ENCODE results near the gene CAPN1. TPM values are rescaled to one million over a fixed set of nuclear protein-coding genes. Genes with fewer than 3 reads are reported as not detected.
A peak's percentile ranks its signal among the peaks of the same experiment; 100 is the strongest.

The CAPN1 gene
- total and polyA plus RNA-seq, 2 of the 13 experiments (the other 11 are each of a cell fraction or from before 2014, with no cell fraction given): 57.3 to 82.6 TPM

DNA sequence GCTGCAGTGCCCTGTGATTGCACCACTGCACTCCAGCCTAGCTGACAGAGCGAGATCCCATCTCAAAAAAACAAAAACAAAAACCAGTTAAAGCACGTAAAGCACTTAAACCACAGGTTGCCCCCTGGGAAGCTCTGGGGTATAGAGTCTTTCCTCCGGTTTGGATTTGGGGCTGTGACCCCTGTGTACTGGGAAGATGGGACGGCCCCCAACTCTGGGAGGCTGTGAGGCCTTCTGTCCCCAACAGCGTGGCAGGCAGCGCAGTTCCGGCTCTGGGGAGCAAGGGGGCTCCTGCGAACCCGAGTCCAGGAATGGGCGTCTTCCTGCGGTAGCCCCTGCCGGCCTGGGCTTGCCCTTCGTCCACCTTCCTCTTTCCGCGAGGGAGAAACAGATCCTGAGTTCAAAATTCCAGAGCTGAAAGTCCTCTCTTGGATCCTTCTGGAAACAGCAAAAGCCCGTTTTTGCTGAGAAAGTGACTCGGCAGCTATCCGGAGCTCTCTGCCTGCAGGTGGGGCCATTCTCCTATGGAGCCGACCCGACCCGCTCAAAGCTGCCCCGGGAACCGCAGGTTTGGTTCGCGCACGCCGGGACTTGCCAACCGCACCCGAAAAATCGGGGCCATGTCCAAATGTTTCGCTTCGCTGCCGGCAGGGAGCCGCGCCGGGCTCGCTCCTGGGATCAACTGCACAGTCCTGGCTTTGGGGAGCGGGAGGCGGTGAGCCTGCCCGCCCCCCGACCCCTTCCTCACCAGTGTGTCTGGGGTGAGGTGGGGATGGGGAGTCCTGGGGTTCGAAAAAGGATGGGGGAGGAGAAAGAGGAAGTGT, 43.8 kb downstream of the CAPN1 start (continued):
- TF ChIP-seq CHD4 (IDR thresholded peaks at IDR 0.05; ENCODE audit: borderline replicate concordance, low read length) (no peak), FOXO1 (CRISPR knock-in tag; IDR thresholded peaks at IDR 0.05) (0 out of 2 replicates have a peak, but pooled peaks have one; percentile 1), U2AF1 (optimal IDR thresholded peaks at IDR 0.05; ENCODE audit: low read depth, low read length) (peak; percentile 37), ZNF790 (CRISPR knock-in tag; IDR thresholded peaks at IDR 0.05; ENCODE audit: borderline replicate concordance) (0 out of 2 replicates have a peak, but pooled peaks have one; percentile 24), GPN1 (CRISPR knock-in tag; IDR thresholded peaks at IDR 0.05; ENCODE audit: borderline replicate concordance) (no peak), RFXAP (CRISPR knock-in tag; IDR thresholded peaks at IDR 0.05; ENCODE audit: borderline replicate concordance) (peak; percentile 71; the same call in 1 of the 2 replicates), MEF2D (CRISPR knock-in tag; IDR thresholded peaks at IDR 0.05) (no peak), CENPT (CRISPR knock-in tag; IDR thresholded peaks at IDR 0.05; ENCODE audit: low read depth) (no peak), U2AF2 (IDR thresholded peaks at IDR 0.05; ENCODE audit: low read depth, low read length) (no peak), ZNF598 (CRISPR knock-in tag; IDR thresholded peaks at IDR 0.05; ENCODE audit: borderline replicate concordance) (no peak), SAFB2 (CRISPR knock-in tag; IDR thresholded peaks at IDR 0.05; ENCODE audit: borderline replicate concordance, low read depth) (no peak), DNMT3B (CRISPR knock-in tag; conservative IDR thresholded peaks at IDR 0.05) (0 out of 2 replicates have a peak, but pooled peaks have one; percentile 23), BHLHE40 (IDR thresholded peaks at IDR 0.05; ENCODE audit: low read length) (no peak), GLI4 (CRISPR knock-in tag; IDR thresholded peaks at IDR 0.05; ENCODE audit: borderline replicate concordance) (no peak), ZNF3 (CRISPR knock-in tag; IDR thresholded peaks at IDR 0.05) (no peak)
- TF ChIP-seq, protein P1, sequence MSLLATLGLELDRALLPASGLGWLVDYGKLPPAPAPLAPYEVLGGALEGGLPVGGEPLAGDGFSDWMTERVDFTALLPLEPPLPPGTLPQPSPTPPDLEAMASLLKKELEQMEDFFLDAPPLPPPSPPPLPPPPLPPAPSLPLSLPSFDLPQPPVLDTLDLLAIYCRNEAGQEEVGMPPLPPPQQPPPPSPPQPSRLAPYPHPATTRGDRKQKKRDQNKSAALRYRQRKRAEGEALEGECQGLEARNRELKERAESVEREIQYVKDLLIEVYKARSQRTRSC (CRISPR knock-in tag; IDR thresholded peaks at IDR 0.05; ENCODE audit: low read depth): no peak
- TF ChIP-seq, protein P2, sequence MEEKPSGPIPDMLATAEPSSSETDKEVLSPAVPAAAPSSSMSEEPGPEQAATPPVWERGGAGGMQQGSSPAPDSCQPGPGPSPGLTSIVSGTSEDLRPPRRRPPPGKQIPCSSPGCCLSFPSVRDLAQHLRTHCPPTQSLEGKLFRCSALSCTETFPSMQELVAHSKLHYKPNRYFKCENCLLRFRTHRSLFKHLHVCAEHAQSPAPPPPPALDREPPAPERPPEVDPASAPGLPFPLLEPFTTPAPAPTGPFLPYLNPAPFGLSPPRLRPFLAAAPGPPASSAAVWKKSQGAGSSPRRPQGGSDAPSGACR (CRISPR knock-in tag; IDR thresholded peaks at IDR 0.05): no peak
- TF ChIP-seq, protein P3, sequence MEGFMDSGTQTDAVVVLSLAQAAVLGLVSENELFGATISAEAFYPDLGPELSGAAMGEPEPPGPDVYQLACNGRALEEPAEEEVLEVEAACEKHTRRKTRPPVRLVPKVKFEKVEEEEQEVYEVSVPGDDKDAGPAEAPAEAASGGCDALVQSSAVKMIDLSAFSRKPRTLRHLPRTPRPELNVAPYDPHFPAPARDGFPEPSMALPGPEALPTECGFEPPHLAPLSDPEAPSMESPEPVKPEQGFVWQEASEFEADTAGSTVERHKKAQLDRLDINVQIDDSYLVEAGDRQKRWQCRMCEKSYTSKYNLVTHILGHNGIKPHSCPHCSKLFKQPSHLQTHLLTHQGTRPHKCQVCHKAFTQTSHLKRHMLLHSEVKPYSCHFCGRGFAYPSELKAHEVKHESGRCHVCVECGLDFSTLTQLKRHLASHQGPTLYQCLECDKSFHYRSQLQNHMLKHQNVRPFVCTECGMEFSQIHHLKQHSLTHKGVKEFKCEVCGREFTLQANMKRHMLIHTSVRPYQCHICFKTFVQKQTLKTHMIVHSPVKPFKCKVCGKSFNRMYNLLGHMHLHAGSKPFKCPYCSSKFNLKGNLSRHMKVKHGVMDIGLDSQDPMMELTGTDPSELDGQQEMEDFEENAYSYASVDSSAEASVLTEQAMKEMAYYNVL (CRISPR knock-in tag; IDR thresholded peaks at IDR 0.05; ENCODE audit: borderline replicate concordance): peak; percentile 57; the same call in 1 of the 2 replicates
- TF ChIP-seq, protein P4, sequence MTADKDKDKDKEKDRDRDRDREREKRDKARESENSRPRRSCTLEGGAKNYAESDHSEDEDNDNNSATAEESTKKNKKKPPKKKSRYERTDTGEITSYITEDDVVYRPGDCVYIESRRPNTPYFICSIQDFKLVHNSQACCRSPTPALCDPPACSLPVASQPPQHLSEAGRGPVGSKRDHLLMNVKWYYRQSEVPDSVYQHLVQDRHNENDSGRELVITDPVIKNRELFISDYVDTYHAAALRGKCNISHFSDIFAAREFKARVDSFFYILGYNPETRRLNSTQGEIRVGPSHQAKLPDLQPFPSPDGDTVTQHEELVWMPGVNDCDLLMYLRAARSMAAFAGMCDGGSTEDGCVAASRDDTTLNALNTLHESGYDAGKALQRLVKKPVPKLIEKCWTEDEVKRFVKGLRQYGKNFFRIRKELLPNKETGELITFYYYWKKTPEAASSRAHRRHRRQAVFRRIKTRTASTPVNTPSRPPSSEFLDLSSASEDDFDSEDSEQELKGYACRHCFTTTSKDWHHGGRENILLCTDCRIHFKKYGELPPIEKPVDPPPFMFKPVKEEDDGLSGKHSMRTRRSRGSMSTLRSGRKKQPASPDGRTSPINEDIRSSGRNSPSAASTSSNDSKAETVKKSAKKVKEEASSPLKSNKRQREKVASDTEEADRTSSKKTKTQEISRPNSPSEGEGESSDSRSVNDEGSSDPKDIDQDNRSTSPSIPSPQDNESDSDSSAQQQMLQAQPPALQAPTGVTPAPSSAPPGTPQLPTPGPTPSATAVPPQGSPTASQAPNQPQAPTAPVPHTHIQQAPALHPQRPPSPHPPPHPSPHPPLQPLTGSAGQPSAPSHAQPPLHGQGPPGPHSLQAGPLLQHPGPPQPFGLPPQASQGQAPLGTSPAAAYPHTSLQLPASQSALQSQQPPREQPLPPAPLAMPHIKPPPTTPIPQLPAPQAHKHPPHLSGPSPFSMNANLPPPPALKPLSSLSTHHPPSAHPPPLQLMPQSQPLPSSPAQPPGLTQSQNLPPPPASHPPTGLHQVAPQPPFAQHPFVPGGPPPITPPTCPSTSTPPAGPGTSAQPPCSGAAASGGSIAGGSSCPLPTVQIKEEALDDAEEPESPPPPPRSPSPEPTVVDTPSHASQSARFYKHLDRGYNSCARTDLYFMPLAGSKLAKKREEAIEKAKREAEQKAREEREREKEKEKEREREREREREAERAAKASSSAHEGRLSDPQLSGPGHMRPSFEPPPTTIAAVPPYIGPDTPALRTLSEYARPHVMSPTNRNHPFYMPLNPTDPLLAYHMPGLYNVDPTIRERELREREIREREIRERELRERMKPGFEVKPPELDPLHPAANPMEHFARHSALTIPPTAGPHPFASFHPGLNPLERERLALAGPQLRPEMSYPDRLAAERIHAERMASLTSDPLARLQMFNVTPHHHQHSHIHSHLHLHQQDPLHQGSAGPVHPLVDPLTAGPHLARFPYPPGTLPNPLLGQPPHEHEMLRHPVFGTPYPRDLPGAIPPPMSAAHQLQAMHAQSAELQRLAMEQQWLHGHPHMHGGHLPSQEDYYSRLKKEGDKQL (CRISPR knock-in tag; IDR thresholded peaks at IDR 0.05; ENCODE audit: low read depth): no peak
